Vagina (tissue), 2 donors: ENCODE measurements around the gene DAZAP1.

Source experiments
- CTCF ChIP-seq, 3 experiments: fragments of 450-650 bp in 2 of 3; fragments of 200-600 bp in 1 of 3; sonication (generic) in 1 of 3; IDR thresholded peaks; one replicate each; pipeline ENCODE4 v1.5.1; 2017 to 2019; ENCODE audit warnings: antibody characterized with exemption in 3 of 3, mild to moderate bottlenecking in 2 of 3, moderate library complexity in 2 of 3
- POLR2A ChIP-seq, 2 donors: fragments of 450-650 bp; IDR thresholded peaks; one replicate each; pipeline ENCODE4 v1.6.1; 2017; ENCODE audit warnings: antibody characterized with exemption in 2 of 2, mild to moderate bottlenecking in 2 of 2, moderate library complexity in 2 of 2
- POLR2AphosphoS5 ChIP-seq, 2 donors: sonication (generic); formaldehyde crosslinking; IDR thresholded peaks; one replicate each; pipeline ENCODE4 v1.9.0; 2017; ENCODE audit warnings: antibody characterized with exemption in 2 of 2, mild to moderate bottlenecking in 2 of 2, low read depth in 1 of 2; ENCODE audit not compliant: insufficient read depth in 1 of 2

GRCh38 chr19:1408300-1409203 is 1.2 kb downstream of the DAZAP1 start:
- no peak for TF ChIP-seq POLR2A (IDR thresholded peaks at IDR 0.05)
- no peak for TF ChIP-seq CTCF (IDR thresholded peaks at IDR 0.05)
- TF ChIP-seq POLR2AphosphoS5 (IDR thresholded peaks at IDR 0.05; ENCODE audit: insufficient read depth in 1 of 2, low read depth in 1 of 2) = peak in 1 of 2 donors; percentile 43
